Esophagus squamous epithelium (tissue), 5 donors: ENCODE results near the gene FBXL20. TPM values are rescaled to one million over a fixed set of nuclear protein-coding genes. Genes with fewer than 3 reads are reported as not detected.
"Not testable (repeated sequence)": the region's sequence is repeated elsewhere in the genome, so short reads cannot be mapped to it uniquely, and the experiment has no call there.

ENCODE experiments used
- DNase-seq: peaks from one replicate; lab custom pipeline; 2025; lab: John Stamatoyannopoulos, UW
- H3K27ac ChIP-seq, 4 donors: fragments of 200-600 bp; sonication (generic); one replicate each; pipeline ENCODE4 v1.5.1; 2016 to 2019; ENCODE audit warnings: mild to moderate bottlenecking in 1 of 4
- H3K27me3 ChIP-seq, 4 donors: fragments of 200-600 bp; sonication (generic); 1 replicate in 3 of 4; 2 replicates in 1 of 4; pipeline versions ENCODE4 v1.5.1 to v1.6.0; 2017 to 2021; ENCODE audit warnings: antibody characterized with exemption in 1 of 4
- H3K36me3 ChIP-seq, 3 donors: fragments of 200-600 bp; sonication (generic); one replicate each; pipeline ENCODE4 v1.5.1; 2016 to 2019
- H3K4me1 ChIP-seq, 3 donors: fragments of 200-600 bp; sonication (generic); one replicate each; pipeline ENCODE4 v1.5.1; 2017 to 2019
- H3K4me3 ChIP-seq, 4 donors: fragments of 200-600 bp; sonication (generic); 1 replicate in 3 of 4; 2 replicates in 1 of 4; pipeline ENCODE4 v1.5.1; 2016 to 2019; ENCODE audit warnings: mild to moderate bottlenecking in 2 of 4, moderate library complexity in 1 of 4
- H3K9me3 ChIP-seq, 3 donors: fragments of 200-600 bp; sonication (generic); one replicate each; pipeline ENCODE4 v1.5.1; 2016 to 2019
- CTCF ChIP-seq, 6 experiments: fragments of 450-650 bp in 4 of 6; fragments of 200-600 bp in 2 of 6; sonication (generic) in 2 of 6; IDR thresholded peaks; one replicate each; pipeline ENCODE4 v1.5.1; 2016 to 2019; ENCODE audit warnings: antibody characterized with exemption in 6 of 6, mild to moderate bottlenecking in 4 of 6, moderate library complexity in 4 of 6
- POLR2A ChIP-seq, 4 donors: fragments of 450-650 bp; IDR thresholded peaks; one replicate each; pipeline ENCODE4 v1.6.1; 2017; ENCODE audit warnings: antibody characterized with exemption in 4 of 4, mild to moderate bottlenecking in 4 of 4, moderate library complexity in 3 of 4
- WGBS, 2 donors: methylation state at CpG; one replicate each; pipeline ENCODE4 v1.1.5; 2018; 5-methylcytosine and 5-hydroxymethylcytosine counted together
- intact Hi-C: fragments of 100-400 bp; cut with DNase I; formaldehyde crosslinking; loops from one replicate; pipeline ENCODE4 v1.15.0; 2022
- total RNA-seq, 4 donors: library from RNA; depleted of rRNA; stranded (reverse); fragments of >200 nt; gene quantifications; one replicate each; pipeline ENCODE4 v1.1.0, GENCODE V29; 2016
- donor health status: DM: yes; HTN: yes; CAD: no.

FBXL20 gene
- total RNA-seq, 4 donors from 2014 or later: 5.0 to 10.3 (median 6.8) TPM

- no peaks in the 10 kb centered on the region for H3K9me3 ChIP-seq
- H3K27ac ChIP-seq: no peak overlapping the region
- H3K36me3 ChIP-seq: peaks cover 0 to 23% (median 0%) of the 10 kb centered on the region in 3 donors
- TF ChIP-seq CTCF (IDR thresholded peaks at IDR 0.05) (no peak), POLR2A (IDR thresholded peaks at IDR 0.05) (no peak)
- WGBS, 2 donors: 65 to 69% methylated on average over 3 of the region's 3 CpGs
- no peak overlapping the region for H3K4me3 ChIP-seq
- DNase-seq: no peak
- H3K4me1 ChIP-seq: peaks cover 0 to 9% (median 0%) of the 10 kb centered on the region in 3 donors
- intact Hi-C loops: no loop called here
- H3K27me3 ChIP-seq: no peaks in the 10 kb centered on the region
These were observed 94.8 kb downstream of the FBXL20 start for GRCh38 chr17:39306509-39307212.

- DNase-seq: no peak
- H3K4me1 ChIP-seq: peaks cover 0 to 9% (median 0%) of the 10 kb centered on the region in 3 donors
- H3K27ac ChIP-seq: no peak overlapping the region
- H3K9me3 ChIP-seq: no peaks in the 10 kb centered on the region
- peaks cover 0 to 30% (median 0%) of the 10 kb centered on the region in 3 donors for H3K36me3 ChIP-seq
- H3K27me3 ChIP-seq: no peaks in the 10 kb centered on the region
- WGBS, 2 donors: 72 to 82% methylated on average over 7 of the region's 7 CpGs
- intact Hi-C loops: no loop called here
- H3K4me3 ChIP-seq: no peak overlapping the region
- TF ChIP-seq POLR2A (IDR thresholded peaks at IDR 0.05) (no peak), CTCF (IDR thresholded peaks at IDR 0.05) (no peak)
These were observed 95.4 kb downstream of the FBXL20 start for GRCh38 chr17:39305978-39306377.

- H3K27ac ChIP-seq: no peak overlapping the region
- H3K27me3 ChIP-seq: no peaks in the 10 kb centered on the region
- H3K4me3 ChIP-seq: no peak overlapping the region
- no peak for DNase-seq
- peaks cover 0 to 48% (median 0%) of the 10 kb centered on the region in 3 donors for H3K36me3 ChIP-seq
- TF ChIP-seq CTCF (IDR thresholded peaks at IDR 0.05) (no peak), POLR2A (IDR thresholded peaks at IDR 0.05) (no peak)
- 83 to 100% methylated on average over 1 of the region's 1 CpG for whole genome bisulfite sequencing, 2 donors
- intact Hi-C loops: no loop called here
- peaks cover 0 to 9% (median 0%) of the 10 kb centered on the region in 3 donors for H3K4me1 ChIP-seq
- H3K9me3 ChIP-seq: no peaks in the 10 kb centered on the region
These were observed 97.2 kb downstream of the FBXL20 start for GRCh38 chr17:39304188-39304587.

GRCh38 chr17:39294060-39294459 lies 107.4 kb downstream of the FBXL20 start:
- TF ChIP-seq CTCF (IDR thresholded peaks at IDR 0.05) (no peak), POLR2A (IDR thresholded peaks at IDR 0.05) (no peak)
- no peaks in the 10 kb centered on the region for H3K27me3 ChIP-seq
- H3K36me3 ChIP-seq: peaks cover 7 to 84% (median 13%) of the 10 kb centered on the region in 3 donors
- no peak overlapping the region for H3K27ac ChIP-seq
- no peaks in the 10 kb centered on the region for H3K4me1 ChIP-seq
- H3K9me3 ChIP-seq: no peaks in the 10 kb centered on the region
- no peak for DNase-seq
- intact Hi-C loops: no loop called here
- no peak overlapping the region for H3K4me3 ChIP-seq

- intact Hi-C loops, H3K27ac ChIP-seq, H3K27me3 ChIP-seq, H3K4me1 ChIP-seq, H3K4me3 ChIP-seq, DNase-seq, H3K9me3 ChIP-seq: not testable (repeated sequence)
- WGBS, 2 donors: 69 to 96% methylated on average over 7 to 8 of the region's 8 CpGs
- peaks cover 0 to 80% (median 7%) of the 10 kb centered on the region in 3 donors for H3K36me3 ChIP-seq
These were observed 108.9 kb downstream of the FBXL20 start for GRCh38 chr17:39292546-39292945.

GRCh38 chr17:39286513-39286912 lies 114.9 kb downstream of the FBXL20 start:
- H3K4me3 ChIP-seq, H3K27ac ChIP-seq, H3K9me3 ChIP-seq, DNase-seq, intact Hi-C loops, H3K4me1 ChIP-seq, H3K27me3 ChIP-seq: not testable (repeated sequence)
- peaks cover 0 to 55% (median 0%) of the 10 kb centered on the region in 3 donors for H3K36me3 ChIP-seq
- WGBS, 2 donors: 66 to 80% methylated on average over 3 of the region's 3 CpGs
